ENCODE measurements around the gene POT1. TPM values are rescaled to one million over a fixed set of nuclear protein-coding genes. Genes with fewer than 3 reads are reported as not detected.

POT1 gene
- polyA plus RNA-seq, 1 donor (not counting 4 experiments of a cell fraction or from before 2014, with no cell fraction given): 36.6 TPM

- H2AFZ ChIP-seq (ENCODE audit: control insufficient read depth, low read length): no peak overlapping the region
- H3K27me3 ChIP-seq (ENCODE audit: control insufficient read depth, extremely low read depth, insufficient read depth, low read length): no peaks in the 10 kb centered on the region
- TF ChIP-seq EZH2 (IDR thresholded peaks at IDR 0.05; ENCODE audit: low read length) (no peak), CTCF (optimal IDR thresholded peaks at IDR 0.05 in 1 of 3, IDR thresholded peaks at IDR 0.05 in 1 of 3, conservative IDR thresholded peaks at IDR 0.05 in 1 of 3; ENCODE audit: extremely low read depth in 1 of 3, insufficient read depth in 2 of 3, low read length in 3 of 3) (no peak)
- H3K79me2 ChIP-seq (ENCODE audit: control insufficient read depth, insufficient read depth, low read length): no peaks in the 10 kb centered on the region
- dilution Hi-C loops (cut with MboI; ENCODE audit: extremely low pct_ligation_motif_present, low sequenced_read_pairs): no loop called here
- H3K9me3 ChIP-seq (ENCODE audit: control insufficient read depth, low read depth, low read length): no peaks in the 10 kb centered on the region
- no peak overlapping the region for H3K9ac ChIP-seq (ENCODE audit: control insufficient read depth, extremely low read depth, insufficient read depth, low read length)
- peaks cover 2% of the 10 kb centered on the region for H3K4me1 ChIP-seq (ENCODE audit: control insufficient read depth, extremely low read depth, insufficient read depth, low read length)
- FAIRE-seq (no peak), DNase-seq (ENCODE audit: low read depth, low spot score) (no peak)
- H3K4me3 ChIP-seq (ENCODE audit: control insufficient read depth in 2 of 3, extremely low read depth in 1 of 3, insufficient read depth in 2 of 3, low read depth in 1 of 3, low read length in 3 of 3): no peak overlapping the region
- H3K36me3 ChIP-seq (ENCODE audit: control insufficient read depth in 2 of 2, extremely low read depth in 1 of 2, insufficient read depth in 2 of 2, low read length in 2 of 2): no peaks in the 10 kb centered on the region
- no peak overlapping the region for H3K27ac ChIP-seq (ENCODE audit: control insufficient read depth, insufficient read depth, low read length)
- H4K20me1 ChIP-seq (ENCODE audit: control insufficient read depth, extremely low read depth, insufficient read depth, low read length): no peaks in the 10 kb centered on the region
- no peak overlapping the region for H3K4me2 ChIP-seq (ENCODE audit: control insufficient read depth, extremely low read depth, insufficient read depth, low read depth, low read length)
- H3K9me1 ChIP-seq (ENCODE audit: control insufficient read depth, extremely low read depth, insufficient read depth, low read length): peaks cover 2% of the 10 kb centered on the region
Measured at GRCh38 chr7:124775422-124775821, 154.2 kb downstream of the POT1 start.

GRCh38 chr7:124773938-124774337 is 155.7 kb downstream of the POT1 start:
- TF ChIP-seq CTCF (optimal IDR thresholded peaks at IDR 0.05 in 1 of 3, IDR thresholded peaks at IDR 0.05 in 1 of 3, conservative IDR thresholded peaks at IDR 0.05 in 1 of 3; ENCODE audit: extremely low read depth in 1 of 3, insufficient read depth in 2 of 3, low read length in 3 of 3) (no peak), EZH2 (IDR thresholded peaks at IDR 0.05; ENCODE audit: low read length) (no peak)
- FAIRE-seq: no peak

More at GRCh38 chr7:124773938-124774337, 155.7 kb downstream of the POT1 start:
- Histone ChIP-seq H3K36me3 (ENCODE audit: control insufficient read depth in 2 of 2, extremely low read depth in 1 of 2, insufficient read depth in 2 of 2, low read length in 2 of 2) (no peaks in the 10 kb centered on the region), H3K4me2 (ENCODE audit: control insufficient read depth, extremely low read depth, insufficient read depth, low read depth, low read length) (no peak overlapping the region), H3K27me3 (ENCODE audit: control insufficient read depth, extremely low read depth, insufficient read depth, low read length) (no peaks in the 10 kb centered on the region), H3K9ac (ENCODE audit: control insufficient read depth, extremely low read depth, insufficient read depth, low read length) (no peak overlapping the region), H4K20me1 (ENCODE audit: control insufficient read depth, extremely low read depth, insufficient read depth, low read length) (no peaks in the 10 kb centered on the region), H3K9me3 (ENCODE audit: control insufficient read depth, low read depth, low read length) (no peaks in the 10 kb centered on the region), H3K79me2 (ENCODE audit: control insufficient read depth, insufficient read depth, low read length) (no peaks in the 10 kb centered on the region), H3K27ac (ENCODE audit: control insufficient read depth, insufficient read depth, low read length) (no peak overlapping the region), H2AFZ (ENCODE audit: control insufficient read depth, low read length) (no peak overlapping the region), H3K4me1 (ENCODE audit: control insufficient read depth, extremely low read depth, insufficient read depth, low read length) (peaks cover 2% of the 10 kb centered on the region), H3K4me3 (ENCODE audit: control insufficient read depth in 2 of 3, extremely low read depth in 1 of 3, insufficient read depth in 2 of 3, low read depth in 1 of 3, low read length in 3 of 3) (no peak overlapping the region), H3K9me1 (ENCODE audit: control insufficient read depth, extremely low read depth, insufficient read depth, low read length) (peaks cover 2% of the 10 kb centered on the region)
- dilution Hi-C loops (cut with MboI; ENCODE audit: extremely low pct_ligation_motif_present, low sequenced_read_pairs): loop anchor here (25.0 kb wide), 1 partner anchor 612 kb away; no protein-coding TSS in a partner anchor
- DNase-seq (ENCODE audit: low read depth, low spot score): no peak

All from keratinocyte (primary cell).